ENCODE data around the gene DNAJC4. TPM values are rescaled to one million over a fixed set of nuclear protein-coding genes. Genes with fewer than 3 reads are reported as not detected.

The DNAJC4 gene
- total and polyA plus RNA-seq, 9 of the 15 experiments (the other 6 are each of a cell fraction or from before 2014, with no cell fraction given): 4.0 to 32.6 (median 19.9) TPM

GRCh38 chr11:64245797-64246620, 15.7 kb downstream of the DNAJC4 start (continued):
- TF ChIP-seq, protein P1, sequence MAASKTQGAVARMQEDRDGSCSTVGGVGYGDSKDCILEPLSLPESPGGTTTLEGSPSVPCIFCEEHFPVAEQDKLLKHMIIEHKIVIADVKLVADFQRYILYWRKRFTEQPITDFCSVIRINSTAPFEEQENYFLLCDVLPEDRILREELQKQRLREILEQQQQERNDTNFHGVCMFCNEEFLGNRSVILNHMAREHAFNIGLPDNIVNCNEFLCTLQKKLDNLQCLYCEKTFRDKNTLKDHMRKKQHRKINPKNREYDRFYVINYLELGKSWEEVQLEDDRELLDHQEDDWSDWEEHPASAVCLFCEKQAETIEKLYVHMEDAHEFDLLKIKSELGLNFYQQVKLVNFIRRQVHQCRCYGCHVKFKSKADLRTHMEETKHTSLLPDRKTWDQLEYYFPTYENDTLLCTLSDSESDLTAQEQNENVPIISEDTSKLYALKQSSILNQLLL (CRISPR knock-in tag; IDR thresholded peaks at IDR 0.05; ENCODE audit: borderline replicate concordance): no peak
- TF ChIP-seq TCF15 (CRISPR knock-in tag; IDR thresholded peaks at IDR 0.05) (no peak), ZBTB1 (CRISPR knock-in tag; IDR thresholded peaks at IDR 0.05; ENCODE audit: borderline replicate concordance, low read depth) (no peak), ZNF740 (CRISPR knock-in tag; IDR thresholded peaks at IDR 0.05) (peak; percentile 79; the same call in 1 of the 2 replicates), ZNF740 (tag; IDR thresholded peaks at IDR 0.05) (no peak), KDM1A (IDR thresholded peaks at IDR 0.05) (peak in 1 of 2 experiments; percentile 83; a peak in 2 of 4 replicates), RBM15 (IDR thresholded peaks at IDR 0.05; ENCODE audit: insufficient read depth, low read length) (no peak), RFX1 (IDR thresholded peaks at IDR 0.05) (no peak), PHF21A (IDR thresholded peaks at IDR 0.05; ENCODE audit: borderline replicate concordance, low read depth) (no peak), LARP7 (IDR thresholded peaks at IDR 0.05) (peak; percentile 18; the same call in 1 of the 2 replicates), L3MBTL2 (IDR thresholded peaks at IDR 0.05) (no peak), IFI16 (CRISPR knock-in tag; IDR thresholded peaks at IDR 0.05) (no peak), POLR2AphosphoS5 (IDR thresholded peaks at IDR 0.05; ENCODE audit: control insufficient read depth, insufficient read depth, low read depth, low read length) (0 out of 2 replicates have a peak, but pooled peaks have one; percentile 3), DIDO1 (tag; IDR thresholded peaks at IDR 0.05; ENCODE audit: low read depth) (no peak), ZNF12 (CRISPR knock-in tag; IDR thresholded peaks at IDR 0.05) (no peak)
- TF ChIP-seq, protein P2, sequence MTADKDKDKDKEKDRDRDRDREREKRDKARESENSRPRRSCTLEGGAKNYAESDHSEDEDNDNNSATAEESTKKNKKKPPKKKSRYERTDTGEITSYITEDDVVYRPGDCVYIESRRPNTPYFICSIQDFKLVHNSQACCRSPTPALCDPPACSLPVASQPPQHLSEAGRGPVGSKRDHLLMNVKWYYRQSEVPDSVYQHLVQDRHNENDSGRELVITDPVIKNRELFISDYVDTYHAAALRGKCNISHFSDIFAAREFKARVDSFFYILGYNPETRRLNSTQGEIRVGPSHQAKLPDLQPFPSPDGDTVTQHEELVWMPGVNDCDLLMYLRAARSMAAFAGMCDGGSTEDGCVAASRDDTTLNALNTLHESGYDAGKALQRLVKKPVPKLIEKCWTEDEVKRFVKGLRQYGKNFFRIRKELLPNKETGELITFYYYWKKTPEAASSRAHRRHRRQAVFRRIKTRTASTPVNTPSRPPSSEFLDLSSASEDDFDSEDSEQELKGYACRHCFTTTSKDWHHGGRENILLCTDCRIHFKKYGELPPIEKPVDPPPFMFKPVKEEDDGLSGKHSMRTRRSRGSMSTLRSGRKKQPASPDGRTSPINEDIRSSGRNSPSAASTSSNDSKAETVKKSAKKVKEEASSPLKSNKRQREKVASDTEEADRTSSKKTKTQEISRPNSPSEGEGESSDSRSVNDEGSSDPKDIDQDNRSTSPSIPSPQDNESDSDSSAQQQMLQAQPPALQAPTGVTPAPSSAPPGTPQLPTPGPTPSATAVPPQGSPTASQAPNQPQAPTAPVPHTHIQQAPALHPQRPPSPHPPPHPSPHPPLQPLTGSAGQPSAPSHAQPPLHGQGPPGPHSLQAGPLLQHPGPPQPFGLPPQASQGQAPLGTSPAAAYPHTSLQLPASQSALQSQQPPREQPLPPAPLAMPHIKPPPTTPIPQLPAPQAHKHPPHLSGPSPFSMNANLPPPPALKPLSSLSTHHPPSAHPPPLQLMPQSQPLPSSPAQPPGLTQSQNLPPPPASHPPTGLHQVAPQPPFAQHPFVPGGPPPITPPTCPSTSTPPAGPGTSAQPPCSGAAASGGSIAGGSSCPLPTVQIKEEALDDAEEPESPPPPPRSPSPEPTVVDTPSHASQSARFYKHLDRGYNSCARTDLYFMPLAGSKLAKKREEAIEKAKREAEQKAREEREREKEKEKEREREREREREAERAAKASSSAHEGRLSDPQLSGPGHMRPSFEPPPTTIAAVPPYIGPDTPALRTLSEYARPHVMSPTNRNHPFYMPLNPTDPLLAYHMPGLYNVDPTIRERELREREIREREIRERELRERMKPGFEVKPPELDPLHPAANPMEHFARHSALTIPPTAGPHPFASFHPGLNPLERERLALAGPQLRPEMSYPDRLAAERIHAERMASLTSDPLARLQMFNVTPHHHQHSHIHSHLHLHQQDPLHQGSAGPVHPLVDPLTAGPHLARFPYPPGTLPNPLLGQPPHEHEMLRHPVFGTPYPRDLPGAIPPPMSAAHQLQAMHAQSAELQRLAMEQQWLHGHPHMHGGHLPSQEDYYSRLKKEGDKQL (CRISPR knock-in tag; IDR thresholded peaks at IDR 0.05; ENCODE audit: borderline replicate concordance): no peak
- TF ChIP-seq, protein P3, sequence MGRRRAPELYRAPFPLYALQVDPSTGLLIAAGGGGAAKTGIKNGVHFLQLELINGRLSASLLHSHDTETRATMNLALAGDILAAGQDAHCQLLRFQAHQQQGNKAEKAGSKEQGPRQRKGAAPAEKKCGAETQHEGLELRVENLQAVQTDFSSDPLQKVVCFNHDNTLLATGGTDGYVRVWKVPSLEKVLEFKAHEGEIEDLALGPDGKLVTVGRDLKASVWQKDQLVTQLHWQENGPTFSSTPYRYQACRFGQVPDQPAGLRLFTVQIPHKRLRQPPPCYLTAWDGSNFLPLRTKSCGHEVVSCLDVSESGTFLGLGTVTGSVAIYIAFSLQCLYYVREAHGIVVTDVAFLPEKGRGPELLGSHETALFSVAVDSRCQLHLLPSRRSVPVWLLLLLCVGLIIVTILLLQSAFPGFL (CRISPR knock-in tag; IDR thresholded peaks at IDR 0.05): no peak
